PC-9 (cell line): ENCODE measurements around the gene CRHR2. TPM values are rescaled to one million over a fixed set of nuclear protein-coding genes. Genes with fewer than 3 reads are reported as not detected.

ENCODE experiments used
- BruUV-seq: library from RNA; stranded (reverse); fragments of 400-500 nt; replicated peaks from 2 replicates; lab custom pipeline; 2021; lab: Mats Ljungman, UMichigan
- CTCF ChIA-PET: fragments of 300-600 bp; sonication (Branson Sonifier 250); formaldehyde crosslinking; loops from one replicate; lab custom pipeline; 2022; ENCODE audit warnings: antibody characterized with exemption; lab: Charles Lee
- POLR2A ChIA-PET: fragments of 300-600 bp; sonication (Branson Sonifier 250); formaldehyde crosslinking; loops from one replicate; lab custom pipeline; 2022; ENCODE audit warnings: antibody characterized with exemption; ENCODE audit not compliant: unreplicated experiment; lab: Charles Lee
- DNase-seq, 2 experiments: peaks; one replicate each; pipeline versions ENCODE4 v3.0.0 to v3.0.0-alpha.2; 2015 to 2022; ENCODE audit warnings: mixed read lengths in 1 of 2
- H2AFZ ChIP-seq: fragments of 200-600 bp; sonication (generic); 2 replicates; pipeline ENCODE4 v1.8.1; 2017; ENCODE audit warnings: antibody characterized with exemption
- H3F3A ChIP-seq: fragments of 200-600 bp; sonication (generic); 2 replicates; pipeline ENCODE4 v1.8.1; 2017; ENCODE audit warnings: antibody characterized with exemption, mild to moderate bottlenecking, low read depth; ENCODE audit not compliant: insufficient read depth
- H3K27ac ChIP-seq: fragments of 200-600 bp; sonication (generic); 2 replicates; pipeline ENCODE4 v1.6.1; 2016; ENCODE audit warnings: mixed run types
- H3K27me3 ChIP-seq: fragments of 200-600 bp; sonication (generic); 2 replicates; pipeline ENCODE4 v1.6.1; 2016; ENCODE audit warnings: low read depth, mixed run types; ENCODE audit not compliant: insufficient read depth
- H3K36me3 ChIP-seq: fragments of 200-600 bp; sonication (generic); 2 replicates; pipeline ENCODE4 v1.6.1; 2016; ENCODE audit warnings: low read depth, mixed run types
- H3K4me1 ChIP-seq: fragments of 200-600 bp; sonication (generic); replicated peaks from 2 replicates; pipeline ENCODE4 v1.6.1; 2016; ENCODE audit warnings: mixed run types; ENCODE audit not compliant: insufficient read depth
- H3K4me2 ChIP-seq: fragments of 200-600 bp; sonication (generic); 2 replicates; pipeline ENCODE4 v1.6.1; 2017; ENCODE audit warnings: mixed run types
- H3K4me3 ChIP-seq: fragments of 200-600 bp; sonication (generic); 2 replicates; pipeline ENCODE4 v1.6.1; 2016; ENCODE audit warnings: mixed run types
- H3K79me2 ChIP-seq: fragments of 200-600 bp; sonication (generic); 2 replicates; pipeline ENCODE4 v1.6.1; 2017; ENCODE audit warnings: low read depth, mixed run types
- H3K9me2 ChIP-seq: fragments of 200-600 bp; sonication (generic); 2 replicates; pipeline ENCODE4 v1.8.1; 2017; ENCODE audit warnings: mild to moderate bottlenecking; ENCODE audit not compliant: insufficient read depth
- H3K9me3 ChIP-seq: fragments of 200-600 bp; sonication (generic); 2 replicates; pipeline ENCODE4 v1.8.1; 2016; ENCODE audit warnings: low read depth; ENCODE audit not compliant: insufficient read depth
- H4K20me1 ChIP-seq: fragments of 200-600 bp; sonication (generic); 2 replicates; pipeline ENCODE4 v1.8.1; 2017; ENCODE audit not compliant: insufficient read depth
- EZH2 ChIP-seq: fragments of 200-600 bp; sonication (generic); IDR thresholded peaks from 2 replicates; pipeline ENCODE4 v1.8.0; 2017; ENCODE audit warnings: antibody characterized with exemption, low read depth
- intact Hi-C: fragments of 100-400 bp; cut with micrococcal nuclease; formaldehyde crosslinking; loops from one replicate; pipeline ENCODE4 v1.10.0; 2022; ENCODE audit not compliant: unreplicated experiment
- total RNA-seq: library from RNA; stranded (reverse); gene quantifications from 2 replicates; pipeline ENCODE4 v1.2.3, GENCODE V29; 2021
- TF ChIP-seq, protein P1 (sequence below): fragments of 200-600 bp; sonication (generic); conservative IDR thresholded peaks from 2 replicates; pipeline ENCODE4 v1.6.1; 2017; ENCODE audit warnings: mixed run types, antibody characterized with exemption, mild to moderate bottlenecking, moderate library complexity

Gene CRHR2
- total RNA-seq, 1 experiment from 2014 or later = not detected

DNA sequence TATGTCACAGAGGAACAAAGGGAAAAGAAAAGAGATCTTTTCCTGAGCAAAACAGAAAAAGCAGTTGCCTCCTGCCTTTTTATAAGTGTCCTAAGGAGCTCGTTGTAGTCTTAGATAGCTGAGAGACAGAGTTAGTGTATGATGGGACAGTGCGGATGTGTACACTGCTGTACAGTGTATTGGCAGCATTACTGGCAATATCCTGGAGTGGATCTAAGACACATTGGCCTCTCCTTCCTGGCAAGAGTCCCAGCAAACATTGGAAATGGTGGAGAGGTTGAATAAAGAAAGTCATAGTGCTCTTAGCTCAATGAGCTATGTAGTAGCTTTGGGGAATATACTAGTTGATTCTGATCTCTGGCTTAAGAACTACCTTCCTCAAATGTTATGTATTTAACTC, 64.9 kb downstream of the CRHR2 start:
- H3K27ac ChIP-seq = no peak overlapping the region
- no peak overlapping the region for H2AFZ ChIP-seq
- no peaks in the 10 kb centered on the region for H3K4me1 ChIP-seq
- no peak overlapping the region for H3K4me2 ChIP-seq
- intact Hi-C loops = no loop called here
- H3K9me3 ChIP-seq = no peaks in the 10 kb centered on the region
- DNase-seq = no peak
- TF ChIP-seq, protein P1, sequence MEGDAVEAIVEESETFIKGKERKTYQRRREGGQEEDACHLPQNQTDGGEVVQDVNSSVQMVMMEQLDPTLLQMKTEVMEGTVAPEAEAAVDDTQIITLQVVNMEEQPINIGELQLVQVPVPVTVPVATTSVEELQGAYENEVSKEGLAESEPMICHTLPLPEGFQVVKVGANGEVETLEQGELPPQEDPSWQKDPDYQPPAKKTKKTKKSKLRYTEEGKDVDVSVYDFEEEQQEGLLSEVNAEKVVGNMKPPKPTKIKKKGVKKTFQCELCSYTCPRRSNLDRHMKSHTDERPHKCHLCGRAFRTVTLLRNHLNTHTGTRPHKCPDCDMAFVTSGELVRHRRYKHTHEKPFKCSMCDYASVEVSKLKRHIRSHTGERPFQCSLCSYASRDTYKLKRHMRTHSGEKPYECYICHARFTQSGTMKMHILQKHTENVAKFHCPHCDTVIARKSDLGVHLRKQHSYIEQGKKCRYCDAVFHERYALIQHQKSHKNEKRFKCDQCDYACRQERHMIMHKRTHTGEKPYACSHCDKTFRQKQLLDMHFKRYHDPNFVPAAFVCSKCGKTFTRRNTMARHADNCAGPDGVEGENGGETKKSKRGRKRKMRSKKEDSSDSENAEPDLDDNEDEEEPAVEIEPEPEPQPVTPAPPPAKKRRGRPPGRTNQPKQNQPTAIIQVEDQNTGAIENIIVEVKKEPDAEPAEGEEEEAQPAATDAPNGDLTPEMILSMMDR = no peak
- TF ChIP-seq EZH2 = no peak
- peaks cover 25% of the 10 kb centered on the region for H3F3A ChIP-seq
- BruUV-seq = no TSS peak
- H3K4me3 ChIP-seq = no peak overlapping the region
- H3K36me3 ChIP-seq = peaks cover 83% of the 10 kb centered on the region
- H3K27me3 ChIP-seq = no peaks in the 10 kb centered on the region
- peaks cover 96% of the 10 kb centered on the region for H4K20me1 ChIP-seq
- ChIA-PET CTCF (no interaction called here), POLR2A (no interaction called here)
- peaks cover 29% of the 10 kb centered on the region for H3K79me2 ChIP-seq
- H3K9me2 ChIP-seq = no peaks in the 10 kb centered on the region

DNA sequence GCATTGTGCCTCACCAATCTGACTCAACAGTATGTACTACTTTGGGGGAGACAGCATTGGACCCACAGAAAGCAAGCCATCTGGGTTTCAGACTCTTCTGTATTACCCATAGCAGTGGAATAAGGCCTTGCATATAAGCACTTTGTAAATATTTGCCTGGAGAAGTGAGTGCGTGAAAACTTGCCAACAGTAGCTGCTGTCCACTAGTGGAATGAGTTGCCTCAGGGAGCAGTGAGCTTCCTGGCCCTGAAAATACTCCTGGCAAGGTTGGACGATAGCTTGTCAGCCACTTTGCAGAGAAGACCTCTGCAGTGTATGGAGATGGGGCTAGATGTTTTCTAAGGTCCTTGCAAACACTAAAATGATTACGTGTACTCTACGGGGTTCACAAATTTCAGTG, 65.9 kb downstream of the CRHR2 start:
- H3K27ac ChIP-seq = no peak overlapping the region
- H3K9me2 ChIP-seq = no peaks in the 10 kb centered on the region
- peaks cover 30% of the 10 kb centered on the region for H3K79me2 ChIP-seq
- H3K9me3 ChIP-seq = no peaks in the 10 kb centered on the region
- H3F3A ChIP-seq = peaks cover 19% of the 10 kb centered on the region
- intact Hi-C loops = no loop called here
- CTCF ChIA-PET = no interaction called here
- H3K27me3 ChIP-seq = no peaks in the 10 kb centered on the region
- peaks cover 96% of the 10 kb centered on the region for H4K20me1 ChIP-seq
- peaks cover 83% of the 10 kb centered on the region for H3K36me3 ChIP-seq
- TF ChIP-seq, protein P1 = no peak
- TF ChIP-seq EZH2 = no peak
- BruUV-seq = no TSS peak
- no peak for DNase-seq
- no peaks in the 10 kb centered on the region for H3K4me1 ChIP-seq
- H3K4me2 ChIP-seq = no peak overlapping the region
- POLR2A ChIA-PET = no interaction called here
- no peak overlapping the region for H2AFZ ChIP-seq
- H3K4me3 ChIP-seq = no peak overlapping the region

DNA sequence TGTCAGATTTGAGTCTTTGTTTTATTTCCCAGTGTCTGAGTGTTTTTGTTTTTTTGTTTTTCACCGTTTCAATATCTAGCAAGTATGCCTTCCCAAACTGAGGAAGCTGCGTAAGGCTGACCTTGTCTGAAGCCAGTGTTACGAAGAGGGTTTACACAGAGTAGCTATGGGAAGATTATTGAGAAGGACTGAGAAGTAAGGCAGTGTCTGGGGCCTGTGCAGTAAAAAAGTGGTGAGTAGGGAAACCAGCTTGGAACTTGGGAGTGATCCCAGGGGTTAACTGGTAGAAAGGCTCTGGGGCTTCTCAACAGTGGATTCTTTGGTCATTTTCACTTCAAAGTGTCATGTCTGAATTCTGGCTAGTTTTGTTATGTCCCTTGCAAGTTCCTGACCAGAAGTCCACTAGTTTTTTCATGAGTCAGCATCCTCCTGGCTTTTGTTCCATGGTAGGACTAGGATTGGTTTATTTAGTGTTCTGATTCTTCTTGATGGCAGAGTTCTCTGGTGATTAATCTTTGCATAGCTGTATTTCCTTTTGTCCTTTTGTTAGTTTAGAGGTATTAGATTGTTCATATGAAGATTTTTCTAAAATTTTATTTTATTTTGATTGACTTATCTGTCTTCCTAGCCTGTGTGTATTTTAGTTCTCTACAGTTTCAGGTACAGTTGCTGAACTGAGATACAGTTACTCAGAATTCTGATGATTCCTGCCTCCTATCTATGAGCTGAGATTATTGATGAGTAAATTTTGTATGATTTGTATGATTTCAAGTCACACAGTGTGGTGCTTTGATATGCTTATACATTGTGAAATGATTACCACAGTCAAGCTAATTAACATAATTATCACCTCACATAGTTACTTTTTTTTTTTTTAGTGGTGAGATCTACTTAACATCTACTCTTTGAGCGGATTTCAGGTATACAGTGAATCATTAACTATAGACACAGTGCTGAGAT, 68.6 kb downstream of the CRHR2 start:
- Histone ChIP-seq H3K79me2 (peaks cover 49% of the 10 kb centered on the region), H3K4me3 (no peak overlapping the region), H3K9me3 (no peaks in the 10 kb centered on the region), H3K4me2 (no peak overlapping the region), H2AFZ (no peak overlapping the region), H4K20me1 (peaks cover 97% of the 10 kb centered on the region), H3K27me3 (no peaks in the 10 kb centered on the region), H3K4me1 (no peaks in the 10 kb centered on the region), H3K36me3 (peaks cover 89% of the 10 kb centered on the region), H3K9me2 (no peaks in the 10 kb centered on the region), H3F3A (peaks cover 32% of the 10 kb centered on the region), H3K27ac (peak overlapping the region; percentile 5; the same call in 1 of the 2 replicates)
- TF ChIP-seq, protein P1 = no peak
- no peak for TF ChIP-seq EZH2
- intact Hi-C loops = no loop called here
- POLR2A ChIA-PET = no interaction called here
- BruUV-seq = no TSS peak
- CTCF ChIA-PET = no interaction called here
- no peak for DNase-seq
